Mesothelial cell of epicardium (in vitro differentiated cells): ENCODE results near the gene MSMP. TPM values are rescaled to one million over a fixed set of nuclear protein-coding genes. Genes with fewer than 3 reads are reported as not detected.
A peak's percentile ranks its signal among the peaks of the same experiment; 100 is the strongest.

Experiments
- DNase-seq, 2 experiments: peaks; one replicate each; pipeline ENCODE4 v3.0.0; 2021; ENCODE audit warnings: low spot score in 2 of 2; ENCODE audit not compliant: unreplicated experiment in 2 of 2
- H3K27ac Mint-ChIP-seq: 2 replicates; pipeline ENCODE4 v1.8.0; 2021; ENCODE audit warnings: mixed read lengths
- H3K27me3 Mint-ChIP-seq: 2 replicates; pipeline ENCODE4 v1.8.0; 2021; ENCODE audit warnings: low read depth, mixed read lengths
- H3K36me3 Mint-ChIP-seq: 2 replicates; pipeline ENCODE4 v1.8.0; 2021; ENCODE audit warnings: mixed read lengths
- H3K4me1 Mint-ChIP-seq: 2 replicates; pipeline ENCODE4 v1.8.0; 2021; ENCODE audit warnings: mixed read lengths
- H3K4me3 Mint-ChIP-seq: 2 replicates; pipeline ENCODE4 v1.8.0; 2021; ENCODE audit warnings: mild to moderate bottlenecking, moderate library complexity, mixed read lengths
- H3K9me3 Mint-ChIP-seq: 2 replicates; pipeline ENCODE4 v1.8.0; 2021; ENCODE audit warnings: mixed read lengths
- CTCF ChIP-seq: fragments of 200-600 bp; sonication (generic); IDR thresholded peaks from one replicate; pipeline ENCODE4 v1.5.0; 2021; ENCODE audit warnings: antibody characterized with exemption; ENCODE audit not compliant: unreplicated experiment
- total RNA-seq: library from RNA; stranded (reverse); gene quantifications from 3 replicates; pipeline ENCODE4 v1.2.1, GENCODE V29; 2021

MSMP gene
- total RNA-seq, 1 donor from 2014 or later: not detected

GRCh38 chr9:35726931-35727330 lies 27.1 kb downstream of the MSMP start:
- Mint-ChIP-seq H3K27me3 (no peaks in the 10 kb centered on the region), H3K27ac (no peak overlapping the region), H3K4me3 (peak overlapping the region; percentile 33)

GRCh38 chr9:35725362-35725761 lies 28.7 kb downstream of the MSMP start:
- H3K36me3 Mint-ChIP-seq: peaks cover 30% of the 10 kb centered on the region
- H3K4me3 Mint-ChIP-seq: no peak overlapping the region
- no peaks in the 10 kb centered on the region for H3K9me3 Mint-ChIP-seq
- no peaks in the 10 kb centered on the region for H3K27me3 Mint-ChIP-seq
- H3K27ac Mint-ChIP-seq: no peak overlapping the region
- H3K4me1 Mint-ChIP-seq: no peaks in the 10 kb centered on the region
- TF ChIP-seq CTCF: no peak
- DNase-seq: no peak

More at GRCh38 chr9:35726931-35727330, 27.1 kb downstream of the MSMP start:
- TF ChIP-seq CTCF: no peak
- Mint-ChIP-seq H3K9me3 (no peaks in the 10 kb centered on the region), H3K36me3 (peaks cover 22% of the 10 kb centered on the region), H3K4me1 (no peaks in the 10 kb centered on the region)
- no peak for DNase-seq

GRCh38 chr9:35723908-35724307 lies 30.2 kb downstream of the MSMP start:
- no peak overlapping the region for H3K27ac Mint-ChIP-seq
- peaks cover 40% of the 10 kb centered on the region for H3K36me3 Mint-ChIP-seq
- TF ChIP-seq CTCF: no peak
- no peak for DNase-seq
- H3K4me3 Mint-ChIP-seq: no peak overlapping the region
- H3K4me1 Mint-ChIP-seq: no peaks in the 10 kb centered on the region
- no peaks in the 10 kb centered on the region for H3K9me3 Mint-ChIP-seq
- no peaks in the 10 kb centered on the region for H3K27me3 Mint-ChIP-seq

- no peak for TF ChIP-seq CTCF
- H3K4me1 Mint-ChIP-seq: no peaks in the 10 kb centered on the region
- H3K27ac Mint-ChIP-seq: no peak overlapping the region
- H3K27me3 Mint-ChIP-seq: no peaks in the 10 kb centered on the region
- no peaks in the 10 kb centered on the region for H3K9me3 Mint-ChIP-seq
- no peak for DNase-seq
- peaks cover 42% of the 10 kb centered on the region for H3K36me3 Mint-ChIP-seq
- no peak overlapping the region for H3K4me3 Mint-ChIP-seq
These were observed 30.6 kb downstream of the MSMP start for GRCh38 chr9:35723426-35723825.

- H3K4me3 Mint-ChIP-seq: no peak overlapping the region
- H3K4me1 Mint-ChIP-seq: no peaks in the 10 kb centered on the region
- DNase-seq: no peak
- no peak overlapping the region for H3K27ac Mint-ChIP-seq
- H3K9me3 Mint-ChIP-seq: no peaks in the 10 kb centered on the region
- peaks cover 62% of the 10 kb centered on the region for H3K36me3 Mint-ChIP-seq
- no peak for TF ChIP-seq CTCF
- H3K27me3 Mint-ChIP-seq: no peaks in the 10 kb centered on the region
These were observed 34.5 kb downstream of the MSMP start for GRCh38 chr9:35719546-35719945.
